Embryonic facial prominence (tissue), 1 donor: ENCODE results near the gene CCDC40.

Experiments
- DNase-seq: peaks from one replicate; pipeline ENCODE4 v3.0.0-alpha.2; 2016; ENCODE audit errors: extremely low spot score

CCDC40 gene

DNA sequence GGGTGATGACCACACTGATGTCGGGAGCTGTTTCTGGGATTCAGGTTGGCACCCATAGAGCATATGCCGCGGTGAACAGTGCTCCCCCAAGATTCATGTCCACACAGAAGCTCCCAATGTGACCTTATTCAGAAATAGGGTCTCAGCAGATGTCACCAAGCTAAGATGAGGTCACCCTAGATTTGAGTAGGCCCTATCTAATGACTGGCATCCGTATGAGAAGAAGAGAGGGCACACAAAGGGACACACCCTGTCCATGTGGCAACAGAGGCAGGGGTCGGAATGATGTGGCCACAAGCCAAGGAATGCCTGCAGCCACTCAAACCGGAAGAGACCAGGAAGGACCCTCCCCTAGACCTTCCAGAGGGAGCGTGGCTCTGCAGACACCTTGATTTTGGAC, 36.3 kb upstream of the CCDC40 start:
- DNase-seq, result no peak

DNA sequence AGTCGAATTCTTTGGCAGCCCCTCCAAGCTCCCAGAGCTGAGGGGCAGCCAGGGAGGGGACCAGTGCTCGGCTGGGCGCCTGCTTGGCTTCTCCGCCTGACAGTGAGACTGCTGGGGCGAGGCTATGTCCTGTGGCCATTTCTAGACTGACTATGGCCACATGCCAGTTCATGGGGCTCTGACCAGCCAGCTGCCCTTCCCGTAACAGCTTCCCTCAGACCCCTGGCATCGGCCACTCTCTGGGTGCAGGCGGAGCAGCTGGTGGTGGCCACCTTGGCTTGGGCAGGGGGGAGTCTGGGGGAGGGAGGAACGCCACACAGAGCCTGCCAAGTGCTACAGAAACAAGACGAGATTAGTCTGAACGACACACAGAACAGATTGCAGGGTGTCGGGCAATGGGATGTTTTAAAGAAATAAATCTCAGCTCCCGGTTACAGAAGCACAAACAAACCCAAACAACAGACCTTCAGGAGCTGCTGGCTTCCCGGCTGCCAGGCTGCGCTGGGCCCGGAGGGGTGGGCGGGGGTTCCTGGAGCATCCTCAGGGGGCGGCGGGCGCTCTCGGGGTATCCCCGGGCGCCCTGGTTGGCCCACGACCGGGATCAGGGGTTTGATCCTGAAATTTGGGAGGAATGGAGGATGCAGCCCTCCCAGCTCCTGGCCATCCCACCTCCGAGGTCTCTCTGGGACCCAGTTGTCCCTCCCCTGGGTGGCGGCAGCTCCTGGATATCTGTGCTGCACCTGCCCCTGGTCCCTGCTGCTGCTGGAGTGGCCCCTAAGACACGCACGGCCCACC, 35.3 kb upstream of the CCDC40 start:
- DNase-seq, result no peak

GRCh38 chr17:80002070-80002641, 34.3 kb upstream of the CCDC40 start:
- DNase-seq, result no peak

- DNase-seq, result no peak
Measured at GRCh38 chr17:80002690-80003490, 33.6 kb upstream of the CCDC40 start.

DNA sequence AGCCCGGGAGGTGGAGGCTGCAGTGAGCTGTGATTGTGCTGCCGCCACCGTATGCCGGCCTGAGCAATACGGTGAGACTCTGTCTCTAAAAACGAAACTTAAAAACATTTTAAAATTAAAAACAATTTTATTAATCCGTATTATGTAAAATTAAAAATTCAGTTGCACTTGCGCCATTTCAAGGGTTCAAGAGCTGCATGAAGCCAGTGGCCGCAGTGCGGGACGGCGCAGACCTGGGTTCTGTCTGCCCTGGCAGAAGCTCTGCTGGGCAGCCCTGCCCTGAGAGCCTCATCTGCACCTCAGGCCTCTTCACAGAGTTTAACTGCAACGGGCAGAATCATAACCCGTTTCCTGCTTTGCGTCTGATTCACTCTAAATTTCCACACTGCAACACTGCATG, 32.5 kb upstream of the CCDC40 start:
- no peak for DNase-seq

GRCh38 chr17:80005360-80006338, 30.8 kb upstream of the CCDC40 start:
- DNase-seq, result no peak

- no peak for DNase-seq
Measured at GRCh38 chr17:80006339-80006720, 30.1 kb upstream of the CCDC40 start.

- DNase-seq, result no peak
Measured at GRCh38 chr17:80006811-80007752, 29.4 kb upstream of the CCDC40 start.

DNA sequence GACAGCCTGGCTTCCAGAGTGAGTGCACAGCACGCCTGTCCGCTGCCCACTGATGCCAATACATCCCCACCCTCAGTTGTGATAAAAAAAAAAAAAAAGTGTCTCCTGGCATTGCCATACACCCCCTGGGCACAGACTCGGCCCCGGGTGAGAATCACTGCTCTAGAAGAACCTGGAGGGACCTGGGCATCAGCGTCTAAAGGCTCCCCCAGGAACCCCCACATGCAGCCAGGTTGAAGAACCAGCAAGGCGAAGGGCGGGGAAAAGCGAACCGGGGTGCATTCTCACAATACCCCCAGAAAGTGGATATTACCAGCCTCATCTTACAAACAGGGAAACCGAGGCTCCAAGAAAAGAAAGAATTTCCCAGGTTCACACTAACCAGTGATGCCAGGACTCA, 28.5 kb upstream of the CCDC40 start:
- DNase-seq, result no peak

DNA sequence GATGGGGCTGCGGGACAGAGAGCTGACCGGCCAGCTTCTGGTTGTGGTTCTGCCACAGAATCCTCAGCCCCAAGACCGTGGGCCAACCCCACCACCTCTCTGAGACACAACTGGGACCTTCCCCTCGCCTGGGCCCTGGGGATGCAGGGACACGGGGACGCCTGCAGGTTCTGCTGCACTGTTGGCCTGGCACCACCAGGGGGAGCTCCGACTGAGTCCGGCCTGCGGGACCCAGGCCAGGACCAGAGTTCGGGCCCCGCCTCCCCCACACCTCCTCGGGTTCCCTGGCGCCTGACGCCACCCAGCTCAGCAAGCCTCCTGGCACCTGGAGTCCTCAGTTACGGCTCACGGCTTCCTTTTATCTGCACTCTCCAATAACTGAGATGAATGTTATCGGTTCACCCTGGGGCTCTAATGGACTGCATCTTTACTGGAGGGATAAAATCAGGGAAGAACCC, 28.0 kb upstream of the CCDC40 start:
- no peak for DNase-seq

DNA sequence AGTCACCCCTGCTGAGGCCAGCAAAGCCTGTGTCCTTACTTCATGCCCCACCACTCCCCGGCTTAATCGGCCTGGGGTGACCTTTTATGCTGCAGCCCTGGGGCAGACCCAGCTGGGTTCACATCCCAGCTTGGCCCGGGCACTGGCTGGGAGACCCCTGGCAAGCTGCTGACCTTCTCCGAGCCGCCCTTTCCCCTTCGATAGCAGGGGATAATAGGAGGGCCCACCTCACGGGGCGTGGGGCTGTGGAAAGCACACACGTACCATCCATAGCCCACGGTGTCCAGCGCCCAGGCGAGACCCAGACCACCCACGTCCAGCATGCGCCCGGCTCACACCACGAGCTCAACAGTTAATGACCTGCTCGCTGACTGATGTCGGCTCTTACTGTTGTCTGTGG, 27.6 kb upstream of the CCDC40 start:
- no peak for DNase-seq

GRCh38 chr17:80009391-80010282, 26.8 kb upstream of the CCDC40 start:
- no peak for DNase-seq

DNA sequence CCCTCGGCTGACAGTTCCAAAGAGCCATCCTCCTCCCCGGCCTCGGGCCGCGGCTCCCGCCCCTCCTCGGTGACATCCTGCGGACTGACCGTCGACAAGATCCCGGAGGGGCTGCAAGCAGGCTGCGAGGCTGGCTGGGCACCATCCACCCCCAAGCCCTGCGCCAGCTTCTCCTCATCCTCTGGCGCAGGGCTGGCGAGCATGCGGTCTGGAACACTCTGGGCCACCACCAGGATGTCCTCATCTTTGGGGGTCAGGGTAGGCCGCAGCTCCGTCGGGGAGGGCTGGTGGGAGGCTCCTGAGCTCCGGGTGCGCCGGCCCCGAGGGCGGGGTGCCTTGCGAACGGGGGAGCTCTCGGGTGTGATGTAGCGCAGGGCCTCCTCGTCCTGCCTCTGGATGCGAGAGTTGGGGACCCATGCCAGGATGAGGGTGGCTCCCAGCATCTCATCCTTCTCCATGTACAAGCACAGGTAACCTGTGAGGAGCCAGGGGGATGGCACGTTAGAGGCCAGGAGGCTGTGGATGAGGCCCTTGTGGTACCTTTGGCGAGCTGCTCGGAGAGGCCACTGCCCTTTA, 26.1 kb upstream of the CCDC40 start:
- DNase-seq, result no peak

- no peak for DNase-seq
Measured at GRCh38 chr17:80011989-80012555, 24.4 kb upstream of the CCDC40 start.

DNA sequence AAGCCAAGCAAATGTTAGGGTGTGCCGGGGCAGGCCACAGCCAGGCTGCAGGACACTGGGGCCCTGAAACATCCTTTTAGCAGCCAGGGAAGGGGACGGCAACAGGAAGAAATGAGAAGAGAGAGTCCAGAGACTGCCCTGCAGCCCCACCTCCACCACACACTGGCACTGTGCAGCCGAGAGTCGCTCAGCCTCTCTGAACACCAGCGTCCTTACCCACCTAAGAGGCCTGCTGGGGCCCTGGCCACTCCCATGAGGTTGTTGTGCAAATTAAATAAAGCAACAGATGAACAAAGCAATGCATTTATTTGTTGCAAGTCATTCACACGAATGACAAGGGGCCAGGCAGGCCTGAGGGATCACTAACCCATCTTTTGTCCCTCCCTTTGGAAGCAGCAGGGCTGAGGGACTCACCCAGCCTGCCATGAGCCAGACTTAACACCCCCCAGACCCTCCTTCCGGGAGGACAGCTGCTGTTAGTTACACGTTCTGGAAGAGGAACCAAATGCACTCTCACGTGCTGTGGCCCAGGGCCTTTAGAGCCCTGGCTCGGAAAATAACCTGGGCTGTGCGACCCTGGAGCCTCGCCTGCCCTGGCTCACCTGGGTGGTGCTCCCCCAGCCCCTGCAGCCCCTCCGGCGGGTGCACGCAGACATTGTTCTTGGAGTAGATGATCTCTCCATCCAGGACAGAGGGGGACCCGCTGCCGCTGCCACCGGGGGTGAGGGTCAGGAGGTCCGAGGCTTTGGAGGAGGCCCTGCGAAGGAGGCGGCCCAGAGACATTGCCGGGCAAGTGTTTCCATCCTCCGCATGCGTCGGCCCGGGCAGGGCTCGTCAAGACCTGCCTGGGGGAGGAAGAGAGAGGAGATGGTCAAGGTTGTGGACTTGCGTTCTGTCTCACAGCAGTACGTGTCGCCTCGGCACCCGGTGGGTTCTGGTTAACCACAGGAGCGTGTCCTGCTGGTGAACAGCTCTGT, 23.4 kb upstream of the CCDC40 start:
- DNase-seq, result no peak

DNA sequence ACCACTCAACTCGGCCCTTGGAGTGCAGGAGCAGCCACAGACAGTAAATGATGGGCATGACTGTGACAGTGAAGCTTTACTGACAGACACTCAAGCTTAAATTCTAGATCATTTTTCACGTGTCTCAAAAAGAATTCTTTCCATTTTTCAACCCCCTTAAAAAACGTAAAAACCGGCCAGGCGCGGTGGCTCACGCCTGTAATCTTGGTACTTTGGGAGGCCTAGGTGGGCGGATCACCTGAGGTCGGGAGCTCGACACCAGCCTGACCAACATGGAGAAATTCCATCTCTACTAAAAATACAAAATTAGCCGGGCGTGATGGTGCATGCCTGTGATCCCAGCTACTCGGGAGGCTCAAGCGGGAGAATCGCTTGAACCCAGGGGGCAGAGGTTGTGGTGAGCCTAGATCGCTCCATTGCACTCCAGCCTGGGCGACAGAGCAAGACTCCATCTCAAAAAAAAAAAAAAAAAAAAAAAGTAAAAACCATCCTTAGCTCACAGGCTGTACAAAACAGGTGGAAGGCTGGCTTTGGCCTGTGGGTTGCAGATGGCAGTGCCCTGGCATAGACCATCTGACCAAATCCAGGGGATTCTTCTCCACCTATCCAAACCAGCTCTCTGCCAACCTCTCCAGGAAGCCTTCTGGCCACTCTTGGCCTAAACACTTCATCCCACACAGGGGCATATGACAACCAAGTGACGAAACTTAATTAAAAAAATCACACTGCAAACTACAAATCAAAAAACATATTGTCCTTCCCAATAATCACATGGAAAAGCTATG, 19.0 kb upstream of the CCDC40 start:
- DNase-seq, result no peak
